Erythroblast (primary cell): ENCODE data around the gene LDLRAD4.
"Not testable (repeated sequence)": the region's sequence is repeated elsewhere in the genome, so short reads cannot be mapped to it uniquely, and the experiment has no call there.

Source experiments
- DNase-seq, 2 experiments: peaks; one replicate each; lab custom pipeline; 2025; lab: John Stamatoyannopoulos, UW
- GATA1 ChIP-seq: IDR thresholded peaks from 2 replicates; pipeline ENCODE4 v1.6.1; 2011; ENCODE audit warnings: low read depth, mild to moderate bottlenecking, control low read depth, low read length, moderate library complexity
- POLR2A ChIP-seq: IDR thresholded peaks from 2 replicates; pipeline ENCODE4 v1.6.1; 2011; ENCODE audit warnings: mild to moderate bottlenecking, low read length

Gene LDLRAD4

GRCh38 chr18:13482618-13482945, 264.0 kb downstream of the LDLRAD4 start:
- DNase-seq: no peak
- TF ChIP-seq GATA1 (no peak), POLR2A (no peak)

- no peak for DNase-seq
- TF ChIP-seq POLR2A (no peak), GATA1 (no peak)
Measured at GRCh38 chr18:13483316-13484270, 265.0 kb downstream of the LDLRAD4 start.

- no peak for DNase-seq
- TF ChIP-seq GATA1 (no peak), POLR2A (no peak)
Measured at GRCh38 chr18:13485182-13485581, 266.6 kb downstream of the LDLRAD4 start.

GRCh38 chr18:13485604-13486003, 267.0 kb downstream of the LDLRAD4 start:
- TF ChIP-seq POLR2A (no peak), GATA1 (no peak)
- DNase-seq: no peak

- DNase-seq: no peak
- TF ChIP-seq GATA1: no peak
- TF ChIP-seq POLR2A: no peak
Measured at GRCh38 chr18:13486284-13486683, 267.7 kb downstream of the LDLRAD4 start.

- TF ChIP-seq GATA1 (no peak), POLR2A (no peak)
- DNase-seq: no peak
Measured at GRCh38 chr18:13486686-13487085, 268.1 kb downstream of the LDLRAD4 start.

- no peak for TF ChIP-seq POLR2A
- TF ChIP-seq GATA1: no peak
- DNase-seq: no peak
Measured at GRCh38 chr18:13487237-13487636, 268.7 kb downstream of the LDLRAD4 start.

GRCh38 chr18:13488281-13488929, 269.8 kb downstream of the LDLRAD4 start:
- no peak for TF ChIP-seq GATA1
- TF ChIP-seq POLR2A: no peak
- DNase-seq: no peak

- not testable (repeated sequence) for DNase-seq
Measured at GRCh38 chr18:13489303-13489702, 270.7 kb downstream of the LDLRAD4 start.

- no peak for DNase-seq
- TF ChIP-seq POLR2A (no peak), GATA1 (no peak)
Measured at GRCh38 chr18:13491138-13491537, 272.6 kb downstream of the LDLRAD4 start.

GRCh38 chr18:13492314-13492713, 273.8 kb downstream of the LDLRAD4 start:
- TF ChIP-seq POLR2A (no peak), GATA1 (no peak)
- no peak for DNase-seq

GRCh38 chr18:13493079-13493478, 274.5 kb downstream of the LDLRAD4 start:
- no peak for TF ChIP-seq POLR2A
- no peak for TF ChIP-seq GATA1
- no peak for DNase-seq

- no peak for TF ChIP-seq POLR2A
- no peak for TF ChIP-seq GATA1
- no peak for DNase-seq
Measured at GRCh38 chr18:13493725-13494124, 275.2 kb downstream of the LDLRAD4 start.

- DNase-seq: no peak
- TF ChIP-seq GATA1 (no peak), POLR2A (no peak)
Measured at GRCh38 chr18:13494871-13495445, 276.4 kb downstream of the LDLRAD4 start.
